GM12878 (cell line): ENCODE measurements around the gene FBN3. TPM values are rescaled to one million over a fixed set of nuclear protein-coding genes. Genes with fewer than 3 reads are reported as not detected.

ENCODE experiments used
- ATAC-seq: fragments of 200-7000 bp; cut with Tn5 transposase; 3 replicates; pipeline ENCODE4 v1.9.1; 2020; ENCODE audit warnings: mild to moderate bottlenecking, moderate library complexity
- BruUV-seq: library from RNA; stranded (reverse); fragments of 400-500 nt; replicated peaks from 2 replicates; lab custom pipeline; 2021; lab: Mats Ljungman, UMichigan
- CTCF ChIA-PET: fragments of 300-600 bp; sonication (Branson Sonifier 250); formaldehyde crosslinking; extraction: SDS; loops from one replicate; lab custom pipeline; 2021; ENCODE audit warnings: inconsistent platforms; lab: Yijun Ruan, JAX
- POLR2A ChIA-PET: fragments of 350-600 bp; formaldehyde crosslinking; extraction: SDS; loops from one replicate; lab custom pipeline; 2021; ENCODE audit warnings: inconsistent platforms; lab: Charles Lee
- RAD21 ChIA-PET: fragments of 300-600 bp; sonication (Branson Sonifier 250); formaldehyde crosslinking; loops from one replicate; lab custom pipeline; 2023; ENCODE audit warnings: antibody characterized with exemption; ENCODE audit not compliant: unreplicated experiment; lab: Charles Lee
- SMC1A ChIA-PET: fragments of 300-600 bp; sonication (Branson Sonifier 250); formaldehyde crosslinking; loops from one replicate; lab custom pipeline; 2023; ENCODE audit not compliant: unreplicated experiment, uncharacterized antibody; lab: Charles Lee
- DNase-seq: peaks from one replicate; pipeline ENCODE4 v3.0.0-alpha.2; 2011; ENCODE audit warnings: low read depth, low spot score
- FAIRE-seq: peaks from 3 replicates; lab custom pipeline; 2011; peaks lifted over from hg19 to GRCh38; lab: Jason Lieb, UNC
- H2AFZ ChIP-seq: 2 replicates; pipeline ENCODE4 v1.6.0; 2011; ENCODE audit warnings: low read depth, low read length, control low read depth; ENCODE audit not compliant: control insufficient read depth
- H3K27ac ChIP-seq: 2 replicates; pipeline ENCODE4 v1.5.1; 2011; ENCODE audit warnings: control low read depth; ENCODE audit not compliant: control insufficient read depth, insufficient read depth
- H3K27me3 ChIP-seq, 2 experiments: replicated peaks in 1 of 2; 2 replicates each; pipeline versions ENCODE4 v1.6.0 to v1.6.1; 2011; ENCODE audit warnings: low read length in 1 of 2; ENCODE audit not compliant: control insufficient read depth in 2 of 2, insufficient read depth in 2 of 2
- H3K36me3 ChIP-seq, 2 experiments: 2 replicates each; pipeline ENCODE4 v1.5.1; 2011; ENCODE audit warnings: low read length in 1 of 2; ENCODE audit not compliant: control insufficient read depth in 2 of 2, insufficient read depth in 2 of 2
- H3K4me1 ChIP-seq: 2 replicates; pipeline ENCODE4 v1.6.1; 2011; ENCODE audit warnings: mild to moderate bottlenecking, low read length, moderate library complexity, mixed read lengths; ENCODE audit not compliant: control insufficient read depth, insufficient read depth
- H3K4me2 ChIP-seq: 2 replicates; pipeline ENCODE4 v1.6.0; 2011; ENCODE audit warnings: control low read depth; ENCODE audit not compliant: control insufficient read depth, insufficient read depth
- H3K4me3 ChIP-seq: fragments of 200-600 bp; sonication (generic); 2 replicates; pipeline ENCODE4 v1.5.1; 2016
- H3K79me2 ChIP-seq: 2 replicates; pipeline ENCODE4 v1.6.0; 2011; ENCODE audit warnings: low read length; ENCODE audit not compliant: control insufficient read depth, insufficient read depth
- H3K9ac ChIP-seq: 2 replicates; pipeline ENCODE4 v1.8.0; 2011; ENCODE audit warnings: low read length, control low read depth, mixed read lengths; ENCODE audit not compliant: control insufficient read depth, insufficient read depth
- H3K9me3 ChIP-seq: replicated peaks from 3 replicates; pipeline ENCODE4 v1.5.1; 2011; ENCODE audit warnings: mild to moderate bottlenecking, low read length; ENCODE audit not compliant: control insufficient read depth, insufficient read depth
- H4K20me1 ChIP-seq: 2 replicates; pipeline ENCODE4 v1.6.0; 2011; ENCODE audit not compliant: control insufficient read depth, insufficient read depth
- ATF3 ChIP-seq: IDR thresholded peaks from 2 replicates; pipeline ENCODE4 v1.6.1; 2011; ENCODE audit warnings: low read depth, mild to moderate bottlenecking, low read length, moderate library complexity, borderline replicate concordance; ENCODE audit errors: extremely low read depth
- EED ChIP-seq: sonication (generic); IDR thresholded peaks from 2 replicates; pipeline ENCODE4 v1.6.1; 2016; ENCODE audit warnings: antibody characterized with exemption, low read depth
- EGR1 ChIP-seq, 2 experiments: IDR thresholded peaks; 1 replicate in 1 of 2; 2 replicates in 1 of 2; pipeline ENCODE4 v1.6.1; 2011 to 2012; ENCODE audit warnings: low read depth in 2 of 2, low read length in 2 of 2, borderline replicate concordance in 1 of 2, mild to moderate bottlenecking in 1 of 2, moderate library complexity in 1 of 2
- FOXM1 ChIP-seq: IDR thresholded peaks from 2 replicates; pipeline ENCODE4 v1.6.1; 2012; ENCODE audit warnings: low read depth, mild to moderate bottlenecking, inconsistent platforms, low read length, moderate library complexity
- HDGF ChIP-seq: fragments of 450-650 bp; IDR thresholded peaks from 2 replicates; pipeline ENCODE4 v1.6.1; 2016; ENCODE audit warnings: antibody characterized with exemption
- IRF5 ChIP-seq: fragments of 450-650 bp; IDR thresholded peaks from 2 replicates; pipeline ENCODE4 v1.6.1; 2017; ENCODE audit warnings: borderline replicate concordance
- KDM1A ChIP-seq: fragments of 200-600 bp; sonication (generic); IDR thresholded peaks from 2 replicates; pipeline ENCODE4 v1.6.1; 2016; ENCODE audit warnings: borderline replicate concordance
- MAX ChIP-seq: IDR thresholded peaks from 2 replicates; pipeline ENCODE4 v1.6.1; 2012; ENCODE audit warnings: low read depth, low read length, improper control_type of control experiment
- NBN ChIP-seq: fragments of 450-650 bp; IDR thresholded peaks from 2 replicates; pipeline ENCODE4 v1.6.1; 2016
- POLR2AphosphoS5 ChIP-seq: IDR thresholded peaks from 2 replicates; pipeline ENCODE4 v1.6.1; 2011; ENCODE audit warnings: mild to moderate bottlenecking, low read length, inconsistent platforms
- SMAD1 ChIP-seq: fragments of 450-650 bp; IDR thresholded peaks from 2 replicates; pipeline ENCODE4 v1.6.1; 2018; ENCODE audit warnings: mild to moderate bottlenecking, low read depth; ENCODE audit not compliant: partially characterized antibody
- TARDBP ChIP-seq: IDR thresholded peaks from 2 replicates; pipeline ENCODE4 v1.6.1; 2016; ENCODE audit warnings: borderline replicate concordance
- ZNF384 ChIP-seq: IDR thresholded peaks from 2 replicates; pipeline ENCODE4 v1.6.1; 2012; ENCODE audit warnings: low read depth, mild to moderate bottlenecking, low read length, improper control_type of control experiment, borderline replicate concordance
- WGBS: methylation state at CpG from one replicate; pipeline ENCODE4 v1.1.6; 2016; ENCODE audit warnings: low lambda C conversion rate; ENCODE audit not compliant: insufficient replicate concordance, insufficient coverage; ENCODE audit errors: missing lambda C conversion rate; 5-methylcytosine and 5-hydroxymethylcytosine counted together
- in situ Hi-C: fragments of 300-500 bp; cut with MboI; formaldehyde crosslinking; loops from 9 replicates; pipeline ENCODE4 v1.14.3; 2018; ENCODE audit warnings: mixed read lengths
- intact Hi-C: fragments of 100-400 bp; cut with micrococcal nuclease; formaldehyde crosslinking; loops from one replicate; pipeline ENCODE4 v1.14.2; 2022; ENCODE audit not compliant: unreplicated experiment
- polyA plus RNA-seq, 11 experiments: library from polyadenylated mRNA; depleted of rRNA in 4 of 11; unstranded in 6 of 11; stranded (reverse) in 5 of 11; fragments of >200 nt; fragmentation: Nextera tagmentation in 4 of 11; fragmentation: Illumina TruSeq in 1 of 11; extraction: Ambion mirVana in 4 of 11; extraction: Trizol in 1 of 11; gene quantifications; 1 replicate in 1 of 11; 2 replicates in 10 of 11; pipeline versions ENCODE4 v1.2.1 to v1.2.3, GENCODE V29; 2011 to 2016; ENCODE audit warnings: inconsistent platforms in 2 of 11, missing spikeins in 2 of 11, low read depth in 1 of 11
- total RNA-seq, 4 experiments: library from RNA; depleted of rRNA in 3 of 4; stranded (reverse); fragments of >200 nt in 3 of 4; fragmentation: Illumina TruSeq in 1 of 4; extraction: Trizol in 1 of 4; gene quantifications; 2 replicates each; pipeline versions ENCODE4 v1.2.1 to v1.2.3, GENCODE V29; 2013 to 2021

FBN3 gene
- total and polyA plus RNA-seq, 10 of the 15 experiments (the other 5 are each of a cell fraction or from before 2014, with no cell fraction given): 0.05 TPM; not detected in 9

- H3K36me3 ChIP-seq: no peaks in the 10 kb centered on the region
- H2AFZ ChIP-seq: no peak overlapping the region
- RAD21 ChIA-PET: no interaction called here
- DNase-seq: no peak
- H3K4me2 ChIP-seq: no peak overlapping the region
- 51% methylated on average over 22 of the region's 22 CpGs for WGBS
- no peak overlapping the region for H3K27ac ChIP-seq
- intact Hi-C loops: no loop called here
- H3K4me3 ChIP-seq: no peak overlapping the region
- no peak for ATAC-seq
- CTCF ChIA-PET: no interaction called here
- H3K4me1 ChIP-seq: no peaks in the 10 kb centered on the region
- no peak for FAIRE-seq
- in situ Hi-C loops: no loop called here
- TF ChIP-seq TARDBP: no peak
- no peak for TF ChIP-seq HDGF
- TF ChIP-seq NBN: no peak
- TF ChIP-seq IRF5: no peak
- no peak for TF ChIP-seq EGR1 (IDR thresholded peaks at IDR 0.05; ENCODE audit: borderline replicate concordance in 1 of 2, low read depth in 2 of 2, low read length in 2 of 2)
- TF ChIP-seq ATF3: no peak
- no peak for TF ChIP-seq ZNF384
- TF ChIP-seq FOXM1: no peak
- TF ChIP-seq POLR2AphosphoS5: no peak
- no peak for TF ChIP-seq SMAD1
- no peak for TF ChIP-seq MAX
- no peak for TF ChIP-seq KDM1A
- TF ChIP-seq EED: no peak
- no peaks in the 10 kb centered on the region for H3K9me3 ChIP-seq
- H3K79me2 ChIP-seq: no peaks in the 10 kb centered on the region
- H4K20me1 ChIP-seq: no peaks in the 10 kb centered on the region
- H3K9ac ChIP-seq: no peak overlapping the region
- POLR2A ChIA-PET: no interaction called here
- BruUV-seq: no TSS peak
- SMC1A ChIA-PET: no interaction called here
- H3K27me3 ChIP-seq: no peaks in the 10 kb centered on the region; a peak in 1 of 4 replicates
These were observed 25.7 kb downstream of the FBN3 start for GRCh38 chr19:8123683-8124082.
